Astrocyte (in vitro differentiated cells and primary cell): ENCODE measurements around the gene IFNA16.
"Not testable (repeated sequence)": the region's sequence is repeated elsewhere in the genome, so short reads cannot be mapped to it uniquely, and the experiment has no call there.

ENCODE experiments used
- EZH2 ChIP-seq: IDR thresholded peaks from 2 replicates; pipeline ENCODE4 v1.6.1; 2012; ENCODE audit warnings: mild to moderate bottlenecking, low read length, inconsistent platforms; ENCODE audit not compliant: insufficient read depth
- TF ChIP-seq, protein P1 (sequence below): IDR thresholded peaks from 2 replicates; pipeline ENCODE4 v1.5.1; 2011; ENCODE audit warnings: low read depth, mild to moderate bottlenecking, inconsistent platforms, low read length, moderate library complexity; ENCODE audit not compliant: insufficient read depth

DNA sequence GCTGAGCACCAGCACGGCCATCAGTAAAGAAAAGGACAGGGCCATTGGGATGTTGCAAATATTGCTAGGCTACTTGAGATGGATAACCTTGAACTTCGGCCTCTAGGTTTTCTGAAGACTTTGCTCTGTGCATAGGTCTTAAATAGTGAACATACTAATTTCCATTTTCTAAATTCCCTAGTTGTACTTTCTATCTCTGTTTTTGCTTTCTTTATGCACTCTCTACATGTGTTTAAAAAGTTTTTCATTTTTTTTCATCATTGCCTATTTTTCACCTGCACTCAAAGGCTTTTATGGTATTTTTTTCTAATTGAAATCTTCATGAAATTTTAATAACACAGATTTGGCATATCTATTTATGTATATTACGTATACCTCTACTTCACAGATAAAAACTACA, 29.6 kb downstream of the IFNA16 start, which contains the start of gene IFNA4:
- TF ChIP-seq, protein P1, sequence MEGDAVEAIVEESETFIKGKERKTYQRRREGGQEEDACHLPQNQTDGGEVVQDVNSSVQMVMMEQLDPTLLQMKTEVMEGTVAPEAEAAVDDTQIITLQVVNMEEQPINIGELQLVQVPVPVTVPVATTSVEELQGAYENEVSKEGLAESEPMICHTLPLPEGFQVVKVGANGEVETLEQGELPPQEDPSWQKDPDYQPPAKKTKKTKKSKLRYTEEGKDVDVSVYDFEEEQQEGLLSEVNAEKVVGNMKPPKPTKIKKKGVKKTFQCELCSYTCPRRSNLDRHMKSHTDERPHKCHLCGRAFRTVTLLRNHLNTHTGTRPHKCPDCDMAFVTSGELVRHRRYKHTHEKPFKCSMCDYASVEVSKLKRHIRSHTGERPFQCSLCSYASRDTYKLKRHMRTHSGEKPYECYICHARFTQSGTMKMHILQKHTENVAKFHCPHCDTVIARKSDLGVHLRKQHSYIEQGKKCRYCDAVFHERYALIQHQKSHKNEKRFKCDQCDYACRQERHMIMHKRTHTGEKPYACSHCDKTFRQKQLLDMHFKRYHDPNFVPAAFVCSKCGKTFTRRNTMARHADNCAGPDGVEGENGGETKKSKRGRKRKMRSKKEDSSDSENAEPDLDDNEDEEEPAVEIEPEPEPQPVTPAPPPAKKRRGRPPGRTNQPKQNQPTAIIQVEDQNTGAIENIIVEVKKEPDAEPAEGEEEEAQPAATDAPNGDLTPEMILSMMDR = not testable (repeated sequence)
- not testable (repeated sequence) for TF ChIP-seq EZH2
